Measurements from ENCODE around the gene SMAP2. TPM values are rescaled to one million over a fixed set of nuclear protein-coding genes. Genes with fewer than 3 reads are reported as not detected.

Gene SMAP2
- total RNA-seq, 1 donor from 2014 or later: 220 TPM

- intact Hi-C loops (cut with micrococcal nuclease): no loop called here
- Mint-ChIP-seq H3K4me3 (no peak overlapping the region), H3K9me3 (no peaks in the 10 kb centered on the region), H3K27me3 (no peaks in the 10 kb centered on the region), H3K27ac (no peak overlapping the region), H3K36me3 (ENCODE audit: low read depth) (no peaks in the 10 kb centered on the region), H3K4me1 (no peaks in the 10 kb centered on the region)
- TF ChIP-seq CTCF (IDR thresholded peaks at IDR 0.05): no peak
- no peak for DNase-seq
- ChIA-PET CTCF (interaction anchor here (0.7 to 1.4 kb wide), 3 partner anchors 11 to 1167 kb away, joined by 3 to 4 read pairs (median 3); no protein-coding TSS in a partner anchor), POLR2A (interaction anchor here (0.7 kb wide), 1 partner anchor 545 kb away, joined by 4 read pairs; no protein-coding TSS in a partner anchor)
- ATAC-seq (ENCODE audit: low read depth): no peak
These were observed 59.3 kb downstream of the SMAP2 start for GRCh38 chr1:40432644-40433390.

GRCh38 chr1:40435471-40435870 is 61.9 kb downstream of the SMAP2 start:
- Mint-ChIP-seq H3K36me3 (ENCODE audit: low read depth) (no peaks in the 10 kb centered on the region), H3K9me3 (no peaks in the 10 kb centered on the region), H3K27ac (no peak overlapping the region), H3K4me1 (peaks cover 4% of the 10 kb centered on the region), H3K4me3 (no peak overlapping the region), H3K27me3 (no peaks in the 10 kb centered on the region)
- no peak for DNase-seq
- CTCF ChIA-PET: interaction anchor here (0.7 kb wide), 1 partner anchor 292 kb away, joined by 6 read pairs; no protein-coding TSS in a partner anchor
- intact Hi-C loops (cut with micrococcal nuclease): no loop called here
- POLR2A ChIA-PET: interaction anchor here (0.6 to 0.7 kb wide), 2 partner anchors 13 to 16 kb away, joined by 3 to 4 read pairs; no protein-coding TSS in a partner anchor
- no peak for TF ChIP-seq CTCF (IDR thresholded peaks at IDR 0.05)
- ATAC-seq (ENCODE audit: low read depth): no peak

- Mint-ChIP-seq H3K27ac (no peak overlapping the region), H3K4me3 (no peak overlapping the region), H3K27me3 (no peaks in the 10 kb centered on the region), H3K4me1 (peaks cover 4% of the 10 kb centered on the region), H3K36me3 (ENCODE audit: low read depth) (no peaks in the 10 kb centered on the region), H3K9me3 (no peaks in the 10 kb centered on the region)
- CTCF ChIA-PET: interaction anchor here (3.1 kb wide), 1 partner anchor 11 kb away, joined by 14 read pairs; no protein-coding TSS in a partner anchor
- intact Hi-C loops (cut with micrococcal nuclease): no loop called here
- no peak for TF ChIP-seq CTCF (IDR thresholded peaks at IDR 0.05)
- ATAC-seq (ENCODE audit: low read depth): no peak
- DNase-seq: no peak
- POLR2A ChIA-PET: no interaction called here
These were observed 62.3 kb downstream of the SMAP2 start for GRCh38 chr1:40435876-40436275.

- POLR2A ChIA-PET: interaction anchor here (1.0 kb wide), 1 partner anchor 294 kb away, joined by 3 read pairs; no protein-coding TSS in a partner anchor
- no peaks in the 10 kb centered on the region for H3K9me3 Mint-ChIP-seq
- ATAC-seq (ENCODE audit: low read depth): peak; percentile 49
These were observed 65.0 kb downstream of the SMAP2 start for GRCh38 chr1:40438391-40439015.

More at GRCh38 chr1:40438391-40439015, 65.0 kb downstream of the SMAP2 start:
- H3K27me3 Mint-ChIP-seq: no peaks in the 10 kb centered on the region
- no peaks in the 10 kb centered on the region for H3K36me3 Mint-ChIP-seq (ENCODE audit: low read depth)
- no peak overlapping the region for H3K4me3 Mint-ChIP-seq
- no peak overlapping the region for H3K27ac Mint-ChIP-seq
- H3K4me1 Mint-ChIP-seq: peaks cover 4% of the 10 kb centered on the region
- CTCF ChIA-PET: interaction anchor here (0.6 to 3.3 kb wide), 16 partner anchors 9 to 360 kb away, joined by 3 to 31 read pairs (median 6); partner anchors contain the start of gene ZFP69B
- intact Hi-C loops (cut with micrococcal nuclease): loop anchor here (1.0 kb wide), 2 partner anchors 294 to 360 kb away; no protein-coding TSS in a partner anchor
- no peak for DNase-seq
- no peak for TF ChIP-seq CTCF (IDR thresholded peaks at IDR 0.05)

Data from activated B cell treated with CpG ODN at 0.5 μM for 24 hours (primary cell).